GM10266 (cell line): ENCODE data around the gene RBMS3.
A peak's percentile ranks its signal among the peaks of the same experiment; 100 is the strongest.
"Not testable (repeated sequence)": the region's sequence is repeated elsewhere in the genome, so short reads cannot be mapped to it uniquely, and the experiment has no call there.

Experiments used
- DNase-seq: peaks from one replicate; pipeline ENCODE4 v3.0.0; 2012; ENCODE audit errors: extremely low spot score
- CTCF ChIP-seq: IDR thresholded peaks from 2 replicates; pipeline ENCODE4 v1.5.1; 2012; ENCODE audit warnings: mild to moderate bottlenecking, low read depth; ENCODE audit not compliant: control insufficient read depth, insufficient read depth; ENCODE audit errors: missing control alignments

RBMS3 gene

GRCh38 chr3:30040126-30040525, 759.3 kb downstream of the RBMS3 start:
- DNase-seq, result no peak
- TF ChIP-seq CTCF, result no peak

- not testable (repeated sequence) for DNase-seq
These were observed 760.6 kb downstream of the RBMS3 start for GRCh38 chr3:30041481-30041880.

- peak; percentile 48 for TF ChIP-seq CTCF
These were observed 761.5 kb downstream of the RBMS3 start for GRCh38 chr3:30042274-30042859.

GRCh38 chr3:30042916-30043555, 762.2 kb downstream of the RBMS3 start:
- no peak for TF ChIP-seq CTCF
- no peak for DNase-seq

More at GRCh38 chr3:30042274-30042859, 761.5 kb downstream of the RBMS3 start:
- DNase-seq, result peak; percentile 22

DNA sequence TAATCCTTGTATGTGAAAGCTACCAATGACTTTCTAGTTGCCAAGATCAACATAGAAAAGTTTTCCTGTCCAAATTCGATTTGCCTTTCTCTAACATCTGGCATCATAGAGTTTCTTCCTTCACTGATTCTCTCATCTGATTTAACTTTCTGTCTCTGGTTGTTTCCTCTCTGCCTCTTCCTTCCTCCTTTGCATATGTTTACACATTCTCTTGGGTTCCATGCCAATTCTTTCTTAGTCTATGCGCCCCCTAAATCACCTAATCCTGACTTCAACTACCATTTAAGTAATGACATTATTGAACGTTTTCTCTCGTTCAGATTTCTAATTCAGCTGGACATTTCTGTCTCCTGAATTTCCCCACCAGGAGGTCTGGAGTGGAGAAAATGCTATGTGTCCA, 763.6 kb downstream of the RBMS3 start:
- TF ChIP-seq CTCF, result no peak
- DNase-seq, result no peak

DNA sequence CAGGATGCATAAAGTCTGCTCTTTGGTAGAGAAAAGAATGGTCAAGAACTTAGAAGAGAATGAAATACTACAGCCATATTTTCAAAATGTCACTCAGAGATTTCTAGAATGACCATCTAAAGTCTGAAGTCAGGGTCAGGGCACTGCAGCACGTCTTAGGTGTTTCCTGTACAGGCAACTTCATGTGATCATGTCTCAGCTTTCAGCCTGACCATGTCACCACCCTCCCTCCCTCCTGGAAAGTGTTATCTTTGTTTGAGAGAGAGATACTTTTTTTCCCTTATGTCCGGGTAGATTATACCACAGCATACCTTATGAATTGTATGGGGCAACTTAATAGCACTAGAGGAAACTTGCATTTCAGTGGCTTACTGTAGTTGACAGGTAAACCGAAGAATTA, 767.6 kb downstream of the RBMS3 start:
- DNase-seq, result no peak
- TF ChIP-seq CTCF, result no peak

- not testable (repeated sequence) for DNase-seq
These were observed 769.2 kb downstream of the RBMS3 start for GRCh38 chr3:30050116-30050515.

- TF ChIP-seq CTCF, result no peak
These were observed 778.4 kb downstream of the RBMS3 start for GRCh38 chr3:30059240-30059639.

More at GRCh38 chr3:30059240-30059639, 778.4 kb downstream of the RBMS3 start:
- no peak for DNase-seq
